Heart left ventricle (tissue), 16 donors: Measurements from ENCODE around the gene ETV5. TPM values are rescaled to one million over a fixed set of nuclear protein-coding genes. Genes with fewer than 3 reads are reported as not detected.

Experiments used
- ATAC-seq, 4 donors: fragments of 200-7000 bp; cut with Tn5 transposase; one replicate each; pipeline ENCODE4 v1.9.1; 2020 to 2022; ENCODE audit warnings: moderate library complexity in 4 of 4, mild to moderate bottlenecking in 3 of 4, moderate number of reproducible peaks in 1 of 4
- DNase-seq, 5 donors: peaks; one replicate each; pipeline ENCODE4 v3.0.0-alpha.2; 2020
- H3K27ac ChIP-seq, 12 donors: fragments of 200-600 bp; sonication (generic) in 4 of 12; one replicate each; pipeline versions ENCODE4 v1.5.0 to v1.8.0; 2016 to 2022; ENCODE audit warnings: mild to moderate bottlenecking in 2 of 12
- H3K27me3 ChIP-seq, 9 donors: fragments of 200-600 bp; sonication (generic) in 2 of 9; one replicate each; pipeline versions ENCODE4 v1.5.1 to v1.8.0; 2016 to 2022; ENCODE audit warnings: mild to moderate bottlenecking in 3 of 9
- H3K36me3 ChIP-seq, 9 donors: fragments of 200-600 bp; sonication (generic) in 2 of 9; one replicate each; pipeline versions ENCODE4 v1.5.0 to v1.8.0; 2018 to 2022; ENCODE audit warnings: mild to moderate bottlenecking in 2 of 9
- H3K4me1 ChIP-seq, 12 donors: fragments of 200-600 bp; sonication (generic) in 4 of 12; one replicate each; pipeline versions ENCODE4 v1.5.0 to v1.8.0; 2016 to 2022; ENCODE audit warnings: mild to moderate bottlenecking in 3 of 12
- H3K4me3 ChIP-seq, 12 donors: fragments of 200-600 bp; sonication (generic) in 4 of 12; one replicate each; pipeline versions ENCODE4 v1.5.0 to v1.8.0; 2017 to 2022; ENCODE audit warnings: mild to moderate bottlenecking in 9 of 12, moderate library complexity in 4 of 12
- H3K9me3 ChIP-seq, 12 donors: fragments of 200-600 bp; sonication (generic) in 4 of 12; one replicate each; pipeline versions ENCODE4 v1.5.0 to v1.8.0; 2016 to 2022; ENCODE audit warnings: mild to moderate bottlenecking in 1 of 12
- CTCF ChIP-seq, 12 donors: fragments of 200-600 bp; sonication (generic) in 4 of 12; IDR thresholded peaks; one replicate each; pipeline versions ENCODE4 v1.5.0 to v1.8.0; 2018 to 2022; ENCODE audit warnings: antibody characterized with exemption in 12 of 12, mild to moderate bottlenecking in 5 of 12
- POLR2A ChIP-seq, 2 donors: fragments of 450-650 bp; IDR thresholded peaks; one replicate each; pipeline ENCODE4 v1.6.1; 2017; ENCODE audit warnings: antibody characterized with exemption in 2 of 2, mild to moderate bottlenecking in 2 of 2, moderate library complexity in 2 of 2
- WGBS, 4 donors: extraction: QIAGEN DNeasy Blood & Tissue Kit in 2 of 4; methylation state at CpG; one replicate each; pipeline versions ENCODE4 v1.1.5 to v1.1.7; 2013 to 2018; 5-methylcytosine and 5-hydroxymethylcytosine counted together
- intact Hi-C, 10 donors: fragments of 100-400 bp; cut with DNase I; formaldehyde crosslinking; loops; one replicate each; pipeline versions ENCODE4 v1.11.1 to v1.14.2; 2022
- polyA plus RNA-seq, 2 donors: library from polyadenylated mRNA; stranded (reverse); fragments of 200-250 nt; gene quantifications; one replicate each; pipeline ENCODE4 v1.2.3, GENCODE V29; 2013
- total RNA-seq, 9 donors: library from RNA; depleted of rRNA in 2 of 9; stranded (reverse); fragments of >200 nt in 2 of 9; fragmentation: NEBNext Ultra II Directional in 3 of 9; extraction: Animal tissue kit (Norgen Biotek cat#: 25700) in 3 of 9; gene quantifications; one replicate each; pipeline versions ENCODE4 v1.1.0 to v1.2.4, GENCODE V29; 2016 to 2023
- donor health status: ischemic (EF 13 %, LVEDD 7.1; RV severe dilation, severe dysfunction).
- donor health status: healthy with polysubstance abuse.
- donor health status: DM: no; HTN: yes; CAD: no.
- donor health status: DM: no; HTN: no; CAD: no.
- donor health status: ischemic (EF 25% LVEDD 6.9; RV normal size, moderate dysfunction).
- donor health status: ischemic (EF 25% LVEDD 5.7; RV mildly dilated, moderate dysfunction).
- donor health status: healthy.
- donor health status: DM: yes; HTN: yes; CAD: no.
- donor health status: ischemic (EF 35%, LVEDD 5.7; RV mildly dilated, moderate dysfunction).
- donor health status: nonischemic (EF 11% LVEDD 7.7; RV severe dilation, severe dysfunction).
- donor health status: DM: yes; HTN: yes; CAD: no.
- donor health status: PGD.
- donor health status: ischemic (EF 29% LVEDD 5.4; RV normal size, mild dysfunction).
- donor health status: nonischemic (EF 23%, LVEDD 6.1; RV moderate dilation, normal function).

Gene ETV5
- total and polyA plus RNA-seq, 11 donors = 0.65 to 29.9 (median 6.9) TPM

GRCh38 chr3:186049001-186049400 is 59.9 kb downstream of the ETV5 start:
- 95 to 98% (median 97%) methylated on average over 4 of the region's 4 CpGs for WGBS, 4 donors
- Histone ChIP-seq H3K4me3 (no peak overlapping the region), H3K9me3 (no peaks in the 10 kb centered on the region), H3K4me1 (no peaks in the 10 kb centered on the region), H3K36me3 (peaks cover 0 to 73% (median 53%) of the 10 kb centered on the region in 9 donors), H3K27ac (no peak overlapping the region), H3K27me3 (no peaks in the 10 kb centered on the region)
- no peak for DNase-seq
- intact Hi-C loops = no loop called here
- TF ChIP-seq POLR2A (IDR thresholded peaks at IDR 0.05) (no peak), CTCF (IDR thresholded peaks at IDR 0.05) (no peak)
- no peak for ATAC-seq

GRCh38 chr3:186048119-186048518 is 60.8 kb downstream of the ETV5 start:
- Histone ChIP-seq H3K27me3 (no peaks in the 10 kb centered on the region), H3K9me3 (no peaks in the 10 kb centered on the region), H3K36me3 (peaks cover 0 to 64% (median 51%) of the 10 kb centered on the region in 9 donors), H3K4me1 (no peaks in the 10 kb centered on the region), H3K4me3 (no peak overlapping the region), H3K27ac (no peak overlapping the region)
- intact Hi-C loops = no loop called here
- no peak for DNase-seq
- TF ChIP-seq POLR2A (IDR thresholded peaks at IDR 0.05) = no peak
- TF ChIP-seq CTCF (IDR thresholded peaks at IDR 0.05) = no peak
- WGBS, 4 donors = 96 to 98% (median 97%) methylated on average over 3 of the region's 3 CpGs
- ATAC-seq = no peak

- Histone ChIP-seq H3K27ac (no peak overlapping the region), H3K9me3 (no peaks in the 10 kb centered on the region), H3K36me3 (peaks cover 0 to 57% (median 47%) of the 10 kb centered on the region in 9 donors), H3K27me3 (no peaks in the 10 kb centered on the region), H3K4me1 (no peaks in the 10 kb centered on the region), H3K4me3 (no peak overlapping the region)
- DNase-seq (no peak), ATAC-seq (no peak)
- TF ChIP-seq POLR2A (IDR thresholded peaks at IDR 0.05) (no peak), CTCF (IDR thresholded peaks at IDR 0.05) (no peak)
- intact Hi-C loops = no loop called here
- 83 to 97% (median 84%) methylated on average over 5 of the region's 5 CpGs for whole genome bisulfite sequencing, 4 donors
These were observed 62.1 kb downstream of the ETV5 start for GRCh38 chr3:186046838-186047237.

- WGBS, 4 donors = 59 to 65% (median 64%) methylated on average over 12 of the region's 12 CpGs
These were observed 63.9 kb downstream of the ETV5 start for GRCh38 chr3:186044968-186045367.

More at GRCh38 chr3:186044968-186045367, 63.9 kb downstream of the ETV5 start:
- TF ChIP-seq CTCF (IDR thresholded peaks at IDR 0.05) = no peak
- TF ChIP-seq POLR2A (IDR thresholded peaks at IDR 0.05) = no peak
- intact Hi-C loops = no loop called here
- Histone ChIP-seq H3K27me3 (no peaks in the 10 kb centered on the region), H3K27ac (no peak overlapping the region), H3K9me3 (no peaks in the 10 kb centered on the region), H3K4me3 (no peak overlapping the region), H3K4me1 (no peaks in the 10 kb centered on the region), H3K36me3 (peaks cover 0 to 39% (median 30%) of the 10 kb centered on the region in 9 donors)
- ATAC-seq (no peak), DNase-seq (no peak)
